ENCODE results near the gene MZT1. TPM values are rescaled to one million over a fixed set of nuclear protein-coding genes. Genes with fewer than 3 reads are reported as not detected.
A peak's percentile ranks its signal among the peaks of the same experiment; 100 is the strongest.

MZT1 gene
- total RNA-seq (2011; cell fraction: chromatin; rRNA removed; ENCODE audit: low replicate concordance): 0.60 and 3.7 TPM in 2 replicates
- total RNA-seq (2011; cell fraction: nucleolus; rRNA removed): 0.67 and 1.1 TPM in 2 replicates
- total RNA-seq (2011; cell fraction: nucleoplasm; rRNA removed): 3.1 and 7.3 TPM in 2 replicates
- total RNA-seq (2014; rRNA removed) (16.5 and 17.2 TPM in 2 replicates), total RNA-seq (2014; rRNA removed; fragmentation: Illumina TruSeq; extraction: Trizol) (31.6 and 37.3 TPM in 2 replicates), total RNA-seq (2015; rRNA removed; fragmentation: Illumina TruSeq; extraction: Trizol) (18.1 and 18.5 TPM in 2 replicates), total RNA-seq (2021) (20.5 and 22.6 TPM in 2 replicates), polyA plus RNA-seq (2011; rRNA removed) (22.3 and 26.0 TPM in 2 replicates), polyA plus RNA-seq (2014; fragmentation: Illumina TruSeq; extraction: Trizol) (15.3 and 15.8 TPM in 2 replicates), polyA plus RNA-seq (2014; fragmentation: Nextera tagmentation; extraction: Ambion mirVana) (10 to 100 TPM; 27.1 to 28.7 TPM), polyA plus RNA-seq (2014; rRNA removed) (19.5 and 24.1 TPM in 2 replicates), polyA minus RNA-seq (2011; rRNA and poly(A)+ RNA removed) (6.1 and 9.7 TPM in 2 replicates), Bru-seq, nascent RNA (percentile 85 among the genes with signal in this experiment), BruChase-seq, experiment 1, labeled RNA remaining after a 2-hour chase (percentile 82 among the genes with signal in this experiment), BruChase-seq, experiment 2, labeled RNA remaining after a 6-hour chase (percentile 81 among the genes with signal in this experiment)
- 2.4 and 9.9 TPM in 2 replicates for polyA plus RNA-seq (2011; cell fraction: cytosol; rRNA removed)
- 1.1 and 3.3 TPM in 2 replicates for polyA plus RNA-seq (2011; cell fraction: nucleus; rRNA removed)
- 22.9 and 23.1 TPM in 2 replicates for polyA plus RNA-seq (2012)
- polyA minus RNA-seq (2011; cell fraction: cytosol; rRNA and poly(A)+ RNA removed): 4.8 and 5.2 TPM in 2 replicates
- polyA minus RNA-seq (2011; cell fraction: nucleus; rRNA and poly(A)+ RNA removed): 0.67 and 2.7 TPM in 2 replicates
- long read RNA-seq, experiment 1, transcript MZT1-201 (3 exons, 2,299 nt): major isoform, 160 of 170 reads
- long read RNA-seq, experiment 1, partial matches to known transcripts: 4 of 170 reads
- long read RNA-seq, experiment 1, other reads (novel, unspliced or antisense): 6 of 170 reads
- long read RNA-seq, experiment 2, transcript MZT1-201 (3 exons, 2,299 nt): major isoform, 8 of 45 reads
- long read RNA-seq, experiment 2, partial matches to known transcripts: 4 of 45 reads
- long read RNA-seq, experiment 2, other reads (novel, unspliced or antisense): 33 of 45 reads
- long read RNA-seq, experiment 3, transcript MZT1-201 (3 exons, 2,299 nt): major isoform, 36 of 38 reads
- long read RNA-seq, experiment 3, partial matches to known transcripts: 0 of 38 reads
- long read RNA-seq, experiment 3, other reads (novel, unspliced or antisense): 2 of 38 reads

- Histone ChIP-seq H3K79me2 (ENCODE audit: control insufficient read depth, insufficient read depth, low read length) (peaks cover 85% of the 10 kb centered on the region), H3K4me3 (peak within 1 kb of the TSS; percentile 82), H3K9me3 (replicated peaks; ENCODE audit: control insufficient read depth, insufficient read depth, low read depth, low read length) (no peaks in the 10 kb centered on the region), H3K27me3 (ENCODE audit: control insufficient read depth in 2 of 2, insufficient read depth in 2 of 2, low read length in 2 of 2) (no peaks in the 10 kb centered on the region), H3K9me1 (ENCODE audit: control insufficient read depth, insufficient read depth, low read length) (no peaks in the 10 kb centered on the region), H4K20me1 (replicated peaks; ENCODE audit: control insufficient read depth, insufficient read depth, low read length) (no peaks in the 10 kb centered on the region), H3K27ac (ENCODE audit: extremely low read depth, low read depth, low read length) (peak within 1 kb of the TSS; percentile 94), H2AFZ (ENCODE audit: low read depth, low read length) (peak within 1 kb of the TSS; percentile 84), H3K4me2 (ENCODE audit: insufficient read depth, low read length) (peak within 1 kb of the TSS; percentile 93), H3K36me3 (ENCODE audit: control insufficient read depth, insufficient read depth, low read length) (peaks cover 45% of the 10 kb centered on the region), H3K9ac (ENCODE audit: insufficient read depth in 1 of 2, low read depth in 2 of 2, low read length in 2 of 2) (peak within 1 kb of the TSS; percentile 92 to 94), H3K4me1 (replicated peaks in 1 of 2; ENCODE audit: control insufficient read depth in 2 of 2, insufficient read depth in 2 of 2, low read length in 2 of 2) (peaks cover 0 to 7% of the 10 kb centered on the region in 2 experiments; a peak in 4 of 5 replicates)
- DNase-seq (ENCODE audit: extremely low read depth in 1 of 4, low spot score in 3 of 4) (peak; percentile 85 to 96 (median 88)), ATAC-seq (peak; percentile 95), FAIRE-seq (peak; percentile 95)
- CTCF ChIA-PET (ENCODE audit: low intra/inter-chr PET ratio): no interaction called here
- 3% methylated on average over 21 of the region's 71 CpGs for WGBS (ENCODE audit: insufficient coverage, low coverage, missing lambda C conversion rate)
- intact Hi-C loops (cut with micrococcal nuclease) (loop anchor here (2.0 kb wide), 1 partner anchor 53 kb away; the partner anchor contains the start of gene DIS3), in situ Hi-C loops (cut with MboI) (no loop called here)
- no TSS peak for BruUV-seq (replicated peaks)
- POLR2A ChIA-PET: no interaction called here
- TF ChIP-seq HNRNPLL (IDR thresholded peaks at IDR 0.05; ENCODE audit: low read depth, low read length, poor library complexity, severe bottlenecking) (peak; percentile 94), CXXC5 (CRISPR knock-in tag; IDR thresholded peaks at IDR 0.05) (peak; percentile 99), BCOR (IDR thresholded peaks at IDR 0.05) (no peak), NR2C1 (IDR thresholded peaks at IDR 0.05) (peak; percentile 88), NR2C1 (tag; IDR thresholded peaks at IDR 0.05) (peak; percentile 87), MNT (conservative IDR thresholded peaks at IDR 0.05) (peak; percentile 90 to 96), TCF7 (IDR thresholded peaks at IDR 0.05; ENCODE audit: borderline replicate concordance) (0 out of 2 replicates have a peak, but pooled peaks have one; percentile 55), MYC (IDR thresholded peaks at IDR 0.05; ENCODE audit: low read depth, low read length) (peak; percentile 92), MYC (CRISPR knock-in tag; IDR thresholded peaks at IDR 0.05; ENCODE audit: borderline replicate concordance, low read depth) (no peak), HEY1 (CRISPR knock-in tag; IDR thresholded peaks at IDR 0.05; ENCODE audit: borderline replicate concordance) (no peak), JUND (IDR thresholded peaks at IDR 0.05; ENCODE audit: borderline replicate concordance, low read depth, low read length) (0 out of 2 replicates have a peak, but pooled peaks have one; percentile 12), JUND (tag; IDR thresholded peaks at IDR 0.05; ENCODE audit: borderline replicate concordance, low read depth, low read length) (no peak), ELF2 (CRISPR knock-in tag; IDR thresholded peaks at IDR 0.05) (peak; percentile 75), ZNF384 (IDR thresholded peaks at IDR 0.05; ENCODE audit: low read depth, low read length) (no peak), MYBL2 (IDR thresholded peaks at IDR 0.05; ENCODE audit: low read depth) (peak; percentile 99), MYBL2 (CRISPR knock-in tag; IDR thresholded peaks at IDR 0.05; ENCODE audit: borderline replicate concordance) (peak; percentile 93; the same call in 1 of the 2 replicates)
Measured at GRCh38 chr13:72727417-72728289, at the start of gene MZT1, which contains the start of gene BORA. MZT1 (minus strand) TSS chr13:72727629; CDS start chr13:72727602, 27 bp downstream. BORA (plus strand) TSS chr13:72727923; CDS start chr13:72728941, 1,018 bp downstream.
